Right lung (tissue), 5 donors: Measurements from ENCODE around the gene HOXD1. TPM values are rescaled to one million over a fixed set of nuclear protein-coding genes. Genes with fewer than 3 reads are reported as not detected.

ENCODE experiments used
- DNase-seq, 2 donors: peaks; one replicate each; pipeline ENCODE4 v3.0.0-alpha.2; 2013
- polyA plus RNA-seq, 5 donors: library from polyadenylated mRNA; unstranded; fragments of 120-200 nt; gene quantifications; one replicate each; pipeline versions ENCODE4 v1.2.1 to v1.2.3, GENCODE V29; 2013; ENCODE audit warnings: inconsistent platforms in 1 of 5, low replicate concordance in 1 of 5; ENCODE audit not compliant: insufficient read length in 5 of 5, insufficient read depth in 1 of 5

HOXD1 gene
- polyA plus RNA-seq, 5 donors, result 1.3 to 3.5 (median 1.7) TPM

GRCh38 chr2:176165370-176166050 lies 23.0 kb upstream of the HOXD1 start:
- no peak for DNase-seq

- no peak for DNase-seq
These were observed 22.2 kb upstream of the HOXD1 start for GRCh38 chr2:176166272-176166671.

GRCh38 chr2:176167398-176167797 lies 21.1 kb upstream of the HOXD1 start:
- no peak for DNase-seq

- DNase-seq, result no peak
These were observed 19.3 kb upstream of the HOXD1 start for GRCh38 chr2:176169181-176169580.

GRCh38 chr2:176169711-176170110 lies 18.8 kb upstream of the HOXD1 start:
- no peak for DNase-seq

GRCh38 chr2:176170602-176171305 lies 17.7 kb upstream of the HOXD1 start:
- no peak for DNase-seq

GRCh38 chr2:176171351-176172006 lies 17.0 kb upstream of the HOXD1 start:
- DNase-seq, result no peak

GRCh38 chr2:176172007-176172894 lies 16.2 kb upstream of the HOXD1 start:
- no peak for DNase-seq

GRCh38 chr2:176172895-176173566 lies 15.4 kb upstream of the HOXD1 start:
- no peak for DNase-seq

- no peak for DNase-seq
These were observed 14.7 kb upstream of the HOXD1 start for GRCh38 chr2:176173567-176174381.

- no peak for DNase-seq
These were observed 14.1 kb upstream of the HOXD1 start for GRCh38 chr2:176174382-176174823.

GRCh38 chr2:176174824-176175708 lies 13.4 kb upstream of the HOXD1 start:
- no peak for DNase-seq

GRCh38 chr2:176175709-176176607 lies 12.5 kb upstream of the HOXD1 start:
- no peak for DNase-seq

GRCh38 chr2:176177580-176178037 lies 10.9 kb upstream of the HOXD1 start:
- DNase-seq, result no peak

- no peak for DNase-seq
These were observed 10.3 kb upstream of the HOXD1 start for GRCh38 chr2:176178038-176178756.

- no peak for DNase-seq
These were observed 9.6 kb upstream of the HOXD1 start for GRCh38 chr2:176178757-176179295.

- DNase-seq, result no peak
These were observed 6.9 kb upstream of the HOXD1 start for GRCh38 chr2:176181551-176181950.
